HepG2 (cell line): ENCODE data around the gene WIPF2. TPM values are rescaled to one million over a fixed set of nuclear protein-coding genes. Genes with fewer than 3 reads are reported as not detected.

Experiments used
- ATAC-seq: fragments of 200-7000 bp; cut with Tn5 transposase; 3 replicates; pipeline ENCODE4 v1.9.1; 2020; ENCODE audit warnings: mild to moderate bottlenecking, moderate library complexity
- BruUV-seq: library from RNA; stranded (reverse); fragments of 400-500 nt; replicated peaks from 2 replicates; lab custom pipeline; 2021; lab: Mats Ljungman, UMichigan
- CTCF ChIA-PET: fragments of 300-600 bp; formaldehyde crosslinking; extraction: SDS; loops from one replicate; lab custom pipeline; 2021; ENCODE audit warnings: low total read pairs, inconsistent platforms, low intra/inter-chr PET ratio; lab: Yijun Ruan, JAX
- POLR2A ChIA-PET: fragments of 350-600 bp; sonication (Branson Sonifier 250); formaldehyde crosslinking; loops from one replicate; lab custom pipeline; 2020; ENCODE audit warnings: antibody characterized with exemption, inconsistent platforms; lab: Yijun Ruan, JAX
- DNase-seq: peaks from one replicate; pipeline ENCODE4 v3.0.0-alpha.2; 2015; ENCODE audit warnings: low spot score
- FAIRE-seq: peaks from 3 replicates; lab custom pipeline; 2011; peaks lifted over from hg19 to GRCh38; lab: Jason Lieb, UNC
- H2AFZ ChIP-seq: one replicate; pipeline ENCODE4 v1.6.1; 2011; ENCODE audit warnings: low read length, inconsistent platforms
- H3K27ac ChIP-seq: fragments of 300-600 bp; 3 replicates; pipeline ENCODE4 v1.8.0; 2011; ENCODE audit warnings: mixed run types, mild to moderate bottlenecking, mixed read lengths, low read length, inconsistent platforms; ENCODE audit not compliant: insufficient read depth; ENCODE audit errors: extremely low read length
- H3K27me3 ChIP-seq, 2 experiments: fragments of 200-600 bp in 1 of 2; 2 replicates in 1 of 2; 3 replicates in 1 of 2; pipeline versions ENCODE4 v1.6.0 to v1.8.0; 2011; ENCODE audit warnings: low read length in 2 of 2, mild to moderate bottlenecking in 2 of 2, moderate library complexity in 2 of 2, inconsistent platforms in 1 of 2; ENCODE audit not compliant: insufficient read depth in 2 of 2, control insufficient read depth in 1 of 2
- H3K36me3 ChIP-seq, 2 experiments: fragments of 200-600 bp in 1 of 2; replicated peaks in 1 of 2; 2 replicates in 1 of 2; 3 replicates in 1 of 2; pipeline versions ENCODE4 v1.5.1 to v1.8.0; 2011; ENCODE audit warnings: low read length in 2 of 2, inconsistent platforms in 1 of 2; ENCODE audit not compliant: insufficient read depth in 2 of 2, control insufficient read depth in 1 of 2
- H3K4me1 ChIP-seq: 2 replicates; pipeline ENCODE4 v1.5.1; 2012; ENCODE audit warnings: low read length, inconsistent platforms; ENCODE audit not compliant: insufficient read depth
- H3K4me2 ChIP-seq: 2 replicates; pipeline ENCODE4 v1.6.0; 2011; ENCODE audit warnings: low read depth, low read length, inconsistent platforms
- H3K4me3 ChIP-seq, 3 experiments: fragments of 200-600 bp in 1 of 3; sonication (generic), shearing (Covaris generic) in 1 of 3; replicated peaks in 1 of 3; 2 replicates each; pipeline ENCODE4 v1.5.1; 2011 to 2016; ENCODE audit warnings: low read length in 3 of 3, inconsistent platforms in 2 of 3, low read depth in 2 of 3, mild to moderate bottlenecking in 2 of 3, control low read depth in 1 of 3, mixed read lengths in 1 of 3; ENCODE audit not compliant: insufficient read depth in 1 of 3
- H3K79me2 ChIP-seq: one replicate; pipeline ENCODE4 v1.6.1; 2011; ENCODE audit warnings: low read length, inconsistent platforms; ENCODE audit not compliant: insufficient read depth
- H3K9ac ChIP-seq: 2 replicates; pipeline ENCODE4 v1.6.0; 2011; ENCODE audit warnings: mild to moderate bottlenecking, low read depth, low read length, inconsistent platforms; ENCODE audit not compliant: insufficient read depth
- H3K9me3 ChIP-seq: 2 replicates; pipeline ENCODE4 v1.5.1; 2012; ENCODE audit warnings: mild to moderate bottlenecking, low read length
- H4K20me1 ChIP-seq: 2 replicates; pipeline ENCODE4 v1.6.0; 2011; ENCODE audit warnings: inconsistent platforms, mild to moderate bottlenecking, low read length, moderate library complexity; ENCODE audit not compliant: insufficient read depth
- AHR ChIP-seq: IDR thresholded peaks from 2 replicates; pipeline ENCODE4 v1.6.1; 2018; ENCODE audit warnings: missing genetic modification reagents, missing compliant biosample characterization
- CENPT ChIP-seq: sonication (generic); formaldehyde crosslinking; IDR thresholded peaks from 2 replicates; pipeline ENCODE4 v1.8.0; 2022; ENCODE audit warnings: low read depth, mild to moderate bottlenecking, moderate library complexity, missing genetic modification reagents
- ETV5 ChIP-seq: IDR thresholded peaks from 2 replicates; pipeline ENCODE4 v1.6.1; 2018; ENCODE audit warnings: missing biosample characterization, missing genetic modification reagents, inconsistent platforms, borderline replicate concordance
- HNF4A ChIP-seq: sonication (generic); formaldehyde crosslinking; IDR thresholded peaks from 2 replicates; pipeline ENCODE4 v1.4.0; 2020; ENCODE audit warnings: missing genetic modification reagents
- KDM1A ChIP-seq: IDR thresholded peaks from 2 replicates; pipeline ENCODE4 v1.6.1; 2016; ENCODE audit warnings: missing compliant biosample characterization
- MATR3 ChIP-seq: sonication (generic); formaldehyde crosslinking; IDR thresholded peaks from 2 replicates; pipeline ENCODE4 v1.4.0; 2020; ENCODE audit warnings: missing genetic modification reagents
- NR2C2 ChIP-seq: sonication (generic); formaldehyde crosslinking; IDR thresholded peaks from 2 replicates; pipeline ENCODE4 v1.4.0; 2020; ENCODE audit warnings: missing genetic modification reagents, mild to moderate bottlenecking, moderate library complexity, borderline replicate concordance
- PAWR ChIP-seq: sonication (generic); formaldehyde crosslinking; IDR thresholded peaks from 2 replicates; pipeline ENCODE4 v1.4.0; 2020; ENCODE audit warnings: missing genetic modification reagents, mild to moderate bottlenecking, borderline replicate concordance
- SMAD9 ChIP-seq: sonication (generic); formaldehyde crosslinking; IDR thresholded peaks from 2 replicates; pipeline ENCODE4 v1.5.1; 2020; ENCODE audit warnings: mild to moderate bottlenecking, missing genetic modification reagents
- YEATS4 ChIP-seq: sonication (generic); formaldehyde crosslinking; IDR thresholded peaks from 2 replicates; pipeline ENCODE4 v1.4.0; 2020; ENCODE audit warnings: missing genetic modification reagents, borderline replicate concordance
- ZNF180 ChIP-seq: sonication (generic); formaldehyde crosslinking; IDR thresholded peaks from 2 replicates; pipeline ENCODE4 v1.4.0; 2020; ENCODE audit warnings: low read depth, missing genetic modification reagents, borderline replicate concordance
- ZNF264 ChIP-seq: sonication (generic); formaldehyde crosslinking; IDR thresholded peaks from 2 replicates; pipeline ENCODE4 v1.4.0; 2020; ENCODE audit warnings: missing genetic modification reagents
- ZNF547 ChIP-seq: sonication (generic); formaldehyde crosslinking; IDR thresholded peaks from 2 replicates; pipeline ENCODE4 v1.5.1; 2020; ENCODE audit warnings: mild to moderate bottlenecking, missing genetic modification reagents
- ZNF629 ChIP-seq: sonication (generic); formaldehyde crosslinking; conservative IDR thresholded peaks from 2 replicates; pipeline ENCODE4 v1.5.0; 2020; ENCODE audit warnings: missing genetic modification reagents
- WGBS: methylation state at CpG from one replicate; pipeline ENCODE4 v1.1.6; 2017; ENCODE audit warnings: low lambda C conversion rate; 5-methylcytosine and 5-hydroxymethylcytosine counted together
- in situ Hi-C: cut with HindIII; loops from 2 replicates; pipeline ENCODE4 v1.10.0; 2017; ENCODE audit warnings: low pct_unique_long_range_greater_than_20kb; ENCODE audit not compliant: extremely low pct_ligation_motif_present
- intact Hi-C: fragments of 100-400 bp; cut with micrococcal nuclease; formaldehyde crosslinking; loops from one replicate; pipeline ENCODE4 v1.10.0; 2022; ENCODE audit not compliant: unreplicated experiment
- polyA plus RNA-seq, 8 experiments: library from polyadenylated mRNA; depleted of rRNA in 3 of 8; stranded (reverse) in 7 of 8; unstranded in 1 of 8; fragments of >200 nt; fragmentation: Illumina TruSeq in 4 of 8; extraction: Trizol in 4 of 8; gene quantifications; 2 replicates each; pipeline versions ENCODE4 v1.2.1 to v1.2.3, GENCODE V29; 2011 to 2016; ENCODE audit warnings: low read depth in 4 of 8, missing spikeins in 1 of 8, mixed read lengths in 1 of 8; ENCODE audit not compliant: insufficient read depth in 1 of 8
- total RNA-seq, 5 experiments: library from RNA; depleted of rRNA; stranded (reverse); fragments of >200 nt; fragmentation: Illumina TruSeq; extraction: Trizol; gene quantifications; 2 replicates each; pipeline ENCODE4 v1.2.3, GENCODE V29; 2016; ENCODE audit warnings: low read depth in 1 of 5
- TF ChIP-seq, protein P1 (sequence below): IDR thresholded peaks from 2 replicates; pipeline ENCODE4 v1.6.1; 2016; ENCODE audit warnings: low read depth, borderline replicate concordance
- TF ChIP-seq, protein P2 (sequence below): IDR thresholded peaks from 2 replicates; pipeline ENCODE4 v1.6.1; 2016; ENCODE audit warnings: low read depth, control low read depth

WIPF2 gene
- total and polyA plus RNA-seq, 2 of the 13 experiments (the other 11 are each of a cell fraction or from before 2014, with no cell fraction given): 7.2 to 10.8 TPM

DNA sequence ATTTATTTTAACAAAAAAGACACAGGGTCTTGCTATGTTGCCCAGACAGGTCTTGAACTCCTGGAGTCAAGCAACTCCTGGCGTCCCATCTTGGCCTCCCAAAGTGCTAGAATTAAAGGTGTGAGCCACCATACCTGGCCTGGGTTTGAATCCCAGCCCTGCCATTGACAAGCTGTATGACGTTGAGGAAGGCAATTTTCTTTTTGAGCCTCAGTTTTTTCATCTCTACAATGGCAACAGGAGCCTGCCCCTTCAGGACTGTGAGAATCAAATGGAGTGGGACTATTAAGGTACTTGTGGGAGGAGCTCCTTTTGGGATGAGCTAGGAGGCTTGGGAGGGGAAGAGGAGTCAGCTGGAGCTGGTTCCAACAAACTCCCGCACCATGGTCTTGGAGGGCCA, 96.1 kb downstream of the WIPF2 start:
- H3K36me3 ChIP-seq: no peaks in the 10 kb centered on the region
- POLR2A ChIA-PET: interaction anchor here (1.1 to 3.5 kb wide), 3 partner anchors 26 to 37 kb away, joined by 3 to 13 read pairs (median 3); no protein-coding TSS in a partner anchor
- ATAC-seq: no peak
- CTCF ChIA-PET: no interaction called here
- no peak overlapping the region for H3K27ac ChIP-seq
- no peak for DNase-seq
- no peak overlapping the region for H3K4me3 ChIP-seq
- H3K9me3 ChIP-seq: no peaks in the 10 kb centered on the region
- TF ChIP-seq, protein P1, sequence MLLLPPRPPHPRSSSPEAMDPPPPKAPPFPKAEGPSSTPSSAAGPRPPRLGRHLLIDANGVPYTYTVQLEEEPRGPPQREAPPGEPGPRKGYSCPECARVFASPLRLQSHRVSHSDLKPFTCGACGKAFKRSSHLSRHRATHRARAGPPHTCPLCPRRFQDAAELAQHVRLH: no peak
- 0 out of 2 replicates have a peak, but pooled peaks have one; percentile 47 for TF ChIP-seq KDM1A (CRISPR knock-in tag)
- peak; percentile 71 for TF ChIP-seq ZNF629 (CRISPR knock-in tag)
- no TSS peak for BruUV-seq
- H3K9ac ChIP-seq: no peak overlapping the region
- FAIRE-seq: no peak
- no peak overlapping the region for H3K4me2 ChIP-seq
- peaks cover 86% of the 10 kb centered on the region for H3K4me1 ChIP-seq
- H3K79me2 ChIP-seq: peaks cover 19% of the 10 kb centered on the region
- intact Hi-C loops: no loop called here
- in situ Hi-C loops: loop anchor here (5.0 kb wide), 2 partner anchors 37 to 102 kb away; partner anchors contain the start of gene TOP2A
- H2AFZ ChIP-seq: no peak overlapping the region
- no peaks in the 10 kb centered on the region; a peak in 1 of 5 replicates for H3K27me3 ChIP-seq
- 93% methylated on average over 3 of the region's 3 CpGs for WGBS
- H4K20me1 ChIP-seq: no peaks in the 10 kb centered on the region

DNA sequence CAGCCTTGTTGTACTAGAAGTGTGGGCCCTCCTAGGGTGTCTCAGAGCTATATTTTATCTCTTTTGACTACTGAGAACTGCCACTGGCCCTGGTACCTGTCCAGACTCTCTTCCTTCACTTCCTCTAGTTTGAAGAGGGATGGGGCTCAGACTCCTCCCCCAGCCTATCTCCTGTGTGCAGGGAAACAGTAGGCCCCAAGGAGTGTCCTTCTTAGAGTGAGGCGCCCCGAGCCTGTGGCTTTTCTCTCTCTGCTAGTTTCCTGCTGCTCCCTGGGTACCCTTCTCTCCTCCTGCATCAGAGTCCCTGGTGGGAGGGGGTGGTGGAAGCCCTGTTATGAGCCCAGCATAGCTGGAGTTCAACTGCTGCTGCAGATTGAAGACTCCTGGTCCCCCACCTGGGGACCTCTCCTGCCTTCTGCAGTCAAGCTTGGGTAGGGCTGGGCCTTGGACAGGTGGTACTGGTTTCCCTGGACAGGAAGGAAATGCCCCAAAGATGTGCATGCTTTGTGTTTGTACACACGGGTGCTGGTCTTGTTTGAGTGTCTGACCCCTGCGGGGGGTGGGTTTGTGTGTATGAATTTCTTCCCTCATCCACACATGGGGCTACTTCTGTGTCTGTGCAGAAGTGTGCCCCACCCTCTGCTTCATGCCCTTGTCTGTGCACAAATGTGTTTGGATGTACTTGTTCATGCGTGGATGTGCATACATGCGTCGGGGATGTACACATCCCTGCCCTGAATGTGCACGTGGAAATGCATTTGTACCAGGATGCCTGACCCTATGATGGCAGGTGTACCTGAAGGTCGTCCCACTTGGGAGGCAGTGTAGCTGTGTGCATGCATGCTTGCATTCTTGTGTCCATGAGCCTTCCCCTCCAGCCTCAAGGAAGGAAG, 96.8 kb downstream of the WIPF2 start:
- H3K9ac ChIP-seq: 0 out of 2 replicates have a peak overlapping the region, but pooled peaks have one; percentile 14
- H3K27ac ChIP-seq: no peak overlapping the region
- peaks cover 86% of the 10 kb centered on the region for H3K4me1 ChIP-seq
- H3K9me3 ChIP-seq: no peaks in the 10 kb centered on the region
- H4K20me1 ChIP-seq: no peaks in the 10 kb centered on the region
- FAIRE-seq (peak; percentile 42), ATAC-seq (no peak), DNase-seq (no peak)
- WGBS: 35% methylated on average over 9 of the region's 9 CpGs
- peaks cover 25% of the 10 kb centered on the region for H3K79me2 ChIP-seq
- peak overlapping the region; percentile 86 to 95 (median 86); a peak in 5 of 6 replicates for H3K4me3 ChIP-seq
- BruUV-seq: no TSS peak
- ChIA-PET POLR2A (interaction anchor here (0.6 to 3.8 kb wide), 15 partner anchors 9 to 1372 kb away, joined by 3 to 45 read pairs (median 5); partner anchors contain the start of gene PSMD3), CTCF (interaction anchor here (1.1 kb wide), 1 partner anchor 12 kb away, joined by 3 read pairs; no protein-coding TSS in a partner anchor)
- H3K27me3 ChIP-seq: no peaks in the 10 kb centered on the region; a peak in 1 of 5 replicates
- intact Hi-C loops (loop anchor here (2.0 kb wide), 3 partner anchors 13 to 101 kb away; partner anchors contain the start of gene TOP2A), in situ Hi-C loops (loop anchor here (5.0 kb wide), 2 partner anchors 36 to 101 kb away; partner anchors contain the start of gene TOP2A)
- H3K36me3 ChIP-seq: no peaks in the 10 kb centered on the region
- peak overlapping the region; percentile 100 for H3K4me2 ChIP-seq
- H2AFZ ChIP-seq: no peak overlapping the region
- TF ChIP-seq NR2C2: no peak
- TF ChIP-seq HNF4A (CRISPR knock-in tag): no peak
- TF ChIP-seq ZNF180 (CRISPR knock-in tag): no peak
- TF ChIP-seq YEATS4 (CRISPR knock-in tag): no peak
- TF ChIP-seq CENPT (CRISPR knock-in tag): 0 out of 2 replicates have a peak, but pooled peaks have one; percentile 58
- peak; percentile 13; the same call in 1 of the 2 replicates for TF ChIP-seq MATR3 (CRISPR knock-in tag)
- no peak for TF ChIP-seq ZNF547
- TF ChIP-seq ETV5 (CRISPR knock-in tag): no peak
- no peak for TF ChIP-seq ZNF264
- TF ChIP-seq SMAD9: no peak
- peak; percentile 24; the same call in 1 of the 2 replicates for TF ChIP-seq AHR (CRISPR knock-in tag)
- TF ChIP-seq PAWR (CRISPR knock-in tag): no peak
- TF ChIP-seq, protein P2, sequence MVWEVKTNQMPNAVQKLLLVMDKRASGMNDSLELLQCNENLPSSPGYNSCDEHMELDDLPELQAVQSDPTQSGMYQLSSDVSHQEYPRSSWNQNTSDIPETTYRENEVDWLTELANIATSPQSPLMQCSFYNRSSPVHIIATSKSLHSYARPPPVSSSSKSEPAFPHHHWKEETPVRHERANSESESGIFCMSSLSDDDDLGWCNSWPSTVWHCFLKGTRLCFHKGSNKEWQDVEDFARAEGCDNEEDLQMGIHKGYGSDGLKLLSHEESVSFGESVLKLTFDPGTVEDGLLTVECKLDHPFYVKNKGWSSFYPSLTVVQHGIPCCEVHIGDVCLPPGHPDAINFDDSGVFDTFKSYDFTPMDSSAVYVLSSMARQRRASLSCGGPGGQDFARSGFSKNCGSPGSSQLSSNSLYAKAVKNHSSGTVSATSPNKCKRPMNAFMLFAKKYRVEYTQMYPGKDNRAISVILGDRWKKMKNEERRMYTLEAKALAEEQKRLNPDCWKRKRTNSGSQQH (CRISPR knock-in tag): peak; percentile 49; the same call in 1 of the 2 replicates
